ENCODE results near the gene IL36A.

IL36A gene

GRCh38 chr2:113002677-113003076 lies 2.6 kb upstream of the IL36A start:
- DNase-seq (ENCODE audit: low read depth in 2 of 2, low spot score in 1 of 2) = no peak

- no peak for DNase-seq (ENCODE audit: low read depth in 2 of 2, low spot score in 1 of 2)
Observed at GRCh38 chr2:113007250-113007649, 2.0 kb downstream of the IL36A start.

- DNase-seq (ENCODE audit: low read depth in 2 of 2, low spot score in 1 of 2) = no peak
Observed at GRCh38 chr2:113009622-113010021, 4.4 kb downstream of the IL36A start.

GRCh38 chr2:113010088-113010487 lies 4.8 kb downstream of the IL36A start:
- DNase-seq (ENCODE audit: low read depth in 2 of 2, low spot score in 1 of 2) = no peak

GRCh38 chr2:113011108-113011507 lies 5.8 kb downstream of the IL36A start:
- DNase-seq (ENCODE audit: low read depth in 2 of 2, low spot score in 1 of 2) = no peak

GRCh38 chr2:113012436-113013335 lies 7.4 kb downstream of the IL36A start:
- DNase-seq (ENCODE audit: low read depth in 2 of 2, low spot score in 1 of 2) = no peak

- DNase-seq (ENCODE audit: low read depth in 2 of 2, low spot score in 1 of 2) = no peak
Observed at GRCh38 chr2:113013336-113013661, 8.0 kb downstream of the IL36A start.

GRCh38 chr2:113014067-113014466 lies 8.8 kb downstream of the IL36A start:
- no peak for DNase-seq (ENCODE audit: low read depth in 2 of 2, low spot score in 1 of 2)

- no peak for DNase-seq (ENCODE audit: low read depth in 2 of 2, low spot score in 1 of 2)
Observed at GRCh38 chr2:113015042-113015441, 9.8 kb downstream of the IL36A start.

GRCh38 chr2:113015655-113016054 lies 10.4 kb downstream of the IL36A start:
- no peak for DNase-seq (ENCODE audit: low read depth in 2 of 2, low spot score in 1 of 2)

- DNase-seq (ENCODE audit: low read depth in 2 of 2, low spot score in 1 of 2) = no peak
Observed at GRCh38 chr2:113018509-113018908, 13.2 kb downstream of the IL36A start.

GRCh38 chr2:113021312-113021711 lies 16.1 kb downstream of the IL36A start:
- DNase-seq (ENCODE audit: low read depth in 2 of 2, low spot score in 1 of 2) = no peak

- no peak for DNase-seq (ENCODE audit: low read depth in 2 of 2, low spot score in 1 of 2)
Observed at GRCh38 chr2:113024764-113025163, 19.5 kb downstream of the IL36A start.

- DNase-seq (ENCODE audit: low read depth in 2 of 2, low spot score in 1 of 2) = no peak
Observed at GRCh38 chr2:113025737-113026136, 20.5 kb downstream of the IL36A start.

- no peak for DNase-seq (ENCODE audit: low read depth in 2 of 2, low spot score in 1 of 2)
Observed at GRCh38 chr2:113027691-113028090, 22.4 kb downstream of the IL36A start.

- DNase-seq (ENCODE audit: low read depth in 2 of 2, low spot score in 1 of 2) = no peak
Observed at GRCh38 chr2:113028112-113028511, 22.9 kb downstream of the IL36A start.

GRCh38 chr2:113032737-113033136 lies 27.5 kb downstream of the IL36A start:
- no peak for DNase-seq (ENCODE audit: low read depth in 2 of 2, low spot score in 1 of 2)

GRCh38 chr2:113034016-113034415 lies 28.8 kb downstream of the IL36A start:
- no peak for DNase-seq (ENCODE audit: low read depth in 2 of 2, low spot score in 1 of 2)

GRCh38 chr2:113036763-113037162 lies 31.5 kb downstream of the IL36A start:
- no peak for DNase-seq (ENCODE audit: low read depth in 2 of 2, low spot score in 1 of 2)

GRCh38 chr2:113038291-113038690 lies 33.0 kb downstream of the IL36A start:
- no peak for DNase-seq (ENCODE audit: low read depth in 2 of 2, low spot score in 1 of 2)

- DNase-seq (ENCODE audit: low read depth in 2 of 2, low spot score in 1 of 2) = no peak
Observed at GRCh38 chr2:113039158-113039557, 33.9 kb downstream of the IL36A start.

GRCh38 chr2:113039719-113040118 lies 34.5 kb downstream of the IL36A start:
- DNase-seq (ENCODE audit: low read depth in 2 of 2, low spot score in 1 of 2) = no peak

- DNase-seq (ENCODE audit: low read depth in 2 of 2, low spot score in 1 of 2) = no peak
Observed at GRCh38 chr2:113041871-113042270, 36.6 kb downstream of the IL36A start.

Data from stimulated activated CD8-positive, alpha-beta memory T cell treated with anti-CD3 and anti-CD28 coated beads, Interleukin-4, amount 100 ng/mL, for 4 hours (primary cell).